Muscle of back (tissue), 11 donors: ENCODE measurements around the gene NKX2-8. TPM values are rescaled to one million over a fixed set of nuclear protein-coding genes. Genes with fewer than 3 reads are reported as not detected.
A peak's percentile ranks its signal among the peaks of the same experiment; 100 is the strongest.
"Not testable (repeated sequence)": the region's sequence is repeated elsewhere in the genome, so short reads cannot be mapped to it uniquely, and the experiment has no call there.

Experiments
- DNase-seq, 3 donors: peaks; one replicate each; pipeline versions ENCODE4 v3.0.0 to v3.0.0-alpha.2; 2013
- polyA plus RNA-seq, 10 donors: library from polyadenylated mRNA; unstranded; fragments of 120-200 nt; gene quantifications; one replicate each; pipeline ENCODE4 v1.2.1, GENCODE V29; 2013; ENCODE audit not compliant: insufficient read length in 10 of 10

Gene NKX2-8
- polyA plus RNA-seq, 10 donors: not detected

DNA sequence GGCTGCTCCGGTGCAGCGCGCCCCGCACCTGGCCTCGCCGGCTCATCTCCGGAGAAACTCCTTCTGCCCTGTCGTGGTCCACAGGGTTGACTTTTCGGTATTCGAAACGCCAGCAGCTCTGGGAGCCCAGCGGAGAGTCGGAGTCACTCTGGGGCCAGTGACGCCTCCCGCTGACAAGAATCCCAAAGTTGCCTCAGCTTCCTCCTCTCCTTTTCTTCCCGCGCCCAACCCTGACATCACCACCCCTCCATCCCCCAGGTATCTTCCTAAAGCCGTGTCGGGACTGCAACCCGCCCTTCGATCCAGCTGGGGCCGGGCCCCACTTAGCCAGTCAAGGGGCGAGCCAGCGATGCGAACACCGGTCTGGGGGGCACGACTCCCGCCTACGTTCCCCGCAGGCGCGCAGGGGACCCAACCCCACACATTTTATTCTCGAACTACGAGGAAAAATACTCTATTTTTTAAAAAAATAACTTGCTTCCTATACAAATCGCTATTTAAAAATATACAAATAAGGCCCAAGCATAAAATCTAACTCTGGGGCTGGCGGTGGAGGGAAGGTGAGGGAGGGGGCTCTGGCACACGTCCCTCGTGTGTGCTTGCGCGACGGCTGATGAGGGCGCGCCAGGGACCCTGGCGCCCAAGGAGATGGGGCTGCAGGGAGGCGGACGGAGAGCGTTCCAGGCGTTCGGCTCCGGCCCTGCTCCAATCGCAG is 2.1 kb downstream of the NKX2-8 start:
- no peak for DNase-seq

DNA sequence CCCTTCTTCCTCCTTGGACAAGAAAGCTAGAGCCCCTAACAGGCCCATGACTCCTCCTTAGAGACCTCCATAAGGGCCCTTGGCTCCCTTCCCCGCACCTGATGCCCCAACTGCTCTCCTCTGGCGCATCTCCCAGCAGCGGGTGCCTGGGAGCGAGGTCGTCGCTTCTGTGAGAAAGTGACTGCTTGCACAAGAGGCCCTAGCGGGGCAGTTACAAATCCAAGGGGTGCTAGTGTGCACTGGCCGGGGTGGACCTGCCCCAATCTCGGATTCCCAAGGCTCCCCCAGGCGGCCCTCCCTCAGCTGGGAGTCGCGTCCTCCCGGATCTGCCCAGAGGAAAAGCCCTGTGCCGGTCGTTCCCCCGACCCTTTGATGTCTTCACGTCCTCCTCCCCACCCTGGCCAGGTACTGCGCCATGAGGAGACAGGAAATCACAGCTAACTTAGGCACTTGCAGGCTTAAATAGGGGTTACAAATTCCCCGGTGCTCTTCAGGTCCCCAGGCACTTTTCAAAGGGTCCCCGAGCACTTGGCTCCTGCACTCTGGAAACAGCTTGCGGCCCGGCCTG is 2.8 kb downstream of the NKX2-8 start:
- DNase-seq: no peak

DNA sequence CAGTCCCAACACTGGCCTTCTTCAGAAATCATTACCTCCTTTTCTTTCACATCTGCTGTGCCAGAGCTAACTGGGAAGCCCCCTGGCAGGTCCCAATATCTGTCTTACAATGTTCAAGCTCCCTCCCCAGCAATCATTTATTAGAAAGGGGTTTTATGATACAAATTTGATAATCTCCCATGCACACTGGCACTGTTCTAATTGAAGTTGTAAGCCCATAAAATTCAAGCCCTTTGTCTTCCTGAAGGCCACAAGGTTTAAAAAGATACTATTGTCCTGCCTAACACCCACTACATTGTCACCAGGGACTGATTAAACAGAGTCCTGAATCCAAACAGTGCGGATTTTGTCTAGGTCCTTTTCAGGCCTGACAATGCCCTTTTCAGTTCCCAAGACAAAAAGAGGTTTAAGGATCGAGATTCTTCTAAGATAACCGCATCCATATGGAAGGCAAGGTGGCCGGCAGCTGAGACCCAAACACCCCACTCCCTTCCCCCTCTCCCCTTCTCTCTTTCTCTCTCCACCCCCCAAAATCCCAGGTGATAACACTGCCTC is 3.3 kb downstream of the NKX2-8 start:
- no peak for DNase-seq

DNA sequence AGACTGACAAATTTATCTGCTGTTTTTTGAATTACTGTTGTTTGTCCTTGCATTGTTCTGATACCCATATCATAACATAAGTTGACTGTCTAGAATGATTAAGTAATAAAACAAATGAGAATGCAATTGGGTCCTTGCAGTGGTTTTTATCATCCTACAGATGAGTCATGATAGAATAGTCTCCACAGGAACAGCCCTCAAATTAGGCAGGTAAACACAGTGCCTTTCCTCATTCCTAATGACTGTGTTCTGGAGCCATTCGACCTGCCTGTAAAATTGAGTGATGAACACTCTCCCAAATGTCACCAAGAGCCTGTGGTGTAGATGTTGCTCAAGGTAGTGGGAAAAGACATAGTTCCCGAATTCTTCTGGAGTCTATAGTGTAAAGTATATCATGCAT is 12.3 kb downstream of the NKX2-8 start:
- no peak for DNase-seq

DNA sequence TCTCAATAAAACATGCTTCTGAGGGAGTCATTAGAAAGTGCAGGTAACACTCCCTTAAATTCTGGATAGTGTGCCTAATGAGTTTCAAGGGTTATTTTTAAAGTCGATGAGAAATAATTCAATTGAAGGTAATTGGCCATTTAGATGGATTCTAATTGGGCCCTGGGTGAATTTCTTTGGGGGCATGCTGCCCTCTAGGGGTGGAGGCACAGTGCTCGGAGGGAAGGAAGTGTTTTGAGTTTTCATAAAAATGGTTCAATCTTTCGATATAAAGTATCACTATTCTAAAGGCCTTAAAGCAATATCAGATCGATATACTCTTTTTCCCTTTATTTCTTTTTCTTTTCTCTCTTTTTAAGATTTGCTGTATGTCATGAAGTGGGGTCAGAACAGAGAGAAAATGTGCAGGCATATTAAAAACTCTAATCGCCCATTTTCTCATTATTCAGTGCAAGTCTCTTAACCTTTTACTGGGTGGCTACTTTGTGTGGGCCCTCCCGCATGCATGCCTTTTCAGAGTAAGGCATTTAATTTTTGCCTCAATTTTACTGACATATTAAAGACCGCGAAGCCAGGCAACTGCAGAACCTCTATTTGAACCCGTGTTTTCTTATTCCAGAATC is 25.5 kb downstream of the NKX2-8 start:
- peak in 1 of 3 donors; percentile 8 for DNase-seq

DNA sequence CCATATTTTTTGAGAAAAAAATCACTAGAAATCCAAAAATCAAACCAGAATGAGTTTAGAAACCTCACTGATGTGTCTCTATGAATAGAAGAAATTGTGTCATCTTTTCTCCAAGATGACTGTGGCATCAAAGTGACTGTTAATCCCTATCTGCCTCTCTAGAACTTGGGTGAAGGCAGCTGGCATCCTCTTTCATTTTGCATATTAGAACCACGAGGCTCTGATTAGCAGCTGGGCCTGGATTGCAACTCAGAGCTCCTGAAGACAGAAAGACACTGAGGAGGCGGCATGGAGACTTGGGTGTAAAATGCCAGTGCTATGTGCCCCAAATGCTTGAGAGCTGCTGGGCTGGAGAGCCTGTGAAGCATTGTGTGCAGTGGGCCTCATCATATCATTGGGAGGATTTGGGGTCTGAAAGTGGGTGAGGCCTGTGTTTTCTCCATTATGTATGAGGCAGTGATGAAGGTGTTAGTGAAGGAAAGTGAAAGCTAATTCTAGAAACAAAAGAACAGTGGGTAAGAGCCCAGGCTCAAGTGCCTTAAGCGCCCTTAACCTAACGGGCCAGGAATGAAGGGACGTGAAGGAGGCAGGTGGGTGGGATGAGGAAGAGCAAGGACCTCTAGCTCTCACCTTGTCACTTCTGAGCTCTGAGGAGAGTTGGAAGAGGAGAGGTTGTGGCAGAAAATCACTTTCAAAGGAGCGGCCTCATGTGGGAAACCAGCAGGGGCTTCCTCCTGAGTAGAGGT is 26.2 kb downstream of the NKX2-8 start:
- DNase-seq: no peak

DNA sequence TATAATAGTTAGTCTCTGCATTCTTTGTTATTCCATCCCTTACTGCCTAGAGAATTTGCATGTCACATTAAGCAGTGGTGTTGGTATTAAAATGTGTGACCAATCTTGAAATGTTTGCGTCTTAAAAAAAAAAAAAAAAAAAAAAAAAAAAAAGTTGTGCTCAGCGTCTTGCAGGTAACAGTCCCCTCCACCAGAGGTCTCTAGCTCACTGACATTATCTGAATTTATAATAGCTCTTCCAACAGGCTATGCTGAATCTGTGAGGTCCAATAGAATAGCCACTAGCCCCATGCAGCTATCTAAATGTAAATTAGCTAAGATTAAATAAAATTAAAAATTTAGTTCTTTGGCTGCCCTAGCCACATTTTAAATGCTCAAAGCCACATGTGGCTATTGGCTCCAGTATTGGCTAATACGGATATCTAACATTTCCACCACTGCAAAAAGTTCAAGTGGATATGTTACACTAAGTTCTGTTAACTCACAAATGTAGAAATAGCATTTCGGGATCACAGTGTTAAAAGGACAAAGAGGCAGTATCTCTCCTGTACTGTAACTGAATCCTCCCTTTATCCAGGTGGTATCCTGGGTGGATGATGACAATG is 28.7 kb downstream of the NKX2-8 start:
- peak; percentile 16 to 60 (median 44) for DNase-seq

DNA sequence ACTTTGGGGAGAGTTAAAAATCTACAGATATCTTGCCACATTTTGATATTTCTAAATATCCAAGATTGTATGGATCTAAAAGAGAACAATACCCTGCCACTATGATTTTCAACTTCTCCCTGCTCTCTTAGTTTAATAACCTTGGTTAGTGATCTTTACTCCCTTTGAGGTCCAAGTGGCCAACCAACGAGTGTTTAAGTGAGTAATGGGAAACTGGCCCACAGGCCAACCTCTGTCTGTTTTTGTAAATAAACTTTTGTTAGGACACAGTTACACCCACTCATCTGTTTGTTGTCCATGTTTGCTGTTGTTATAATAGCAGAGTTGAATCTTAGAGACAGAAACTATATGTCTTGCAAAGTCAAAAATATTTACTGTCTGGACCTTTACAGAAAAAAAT is 31.5 kb downstream of the NKX2-8 start:
- DNase-seq: no peak

DNA sequence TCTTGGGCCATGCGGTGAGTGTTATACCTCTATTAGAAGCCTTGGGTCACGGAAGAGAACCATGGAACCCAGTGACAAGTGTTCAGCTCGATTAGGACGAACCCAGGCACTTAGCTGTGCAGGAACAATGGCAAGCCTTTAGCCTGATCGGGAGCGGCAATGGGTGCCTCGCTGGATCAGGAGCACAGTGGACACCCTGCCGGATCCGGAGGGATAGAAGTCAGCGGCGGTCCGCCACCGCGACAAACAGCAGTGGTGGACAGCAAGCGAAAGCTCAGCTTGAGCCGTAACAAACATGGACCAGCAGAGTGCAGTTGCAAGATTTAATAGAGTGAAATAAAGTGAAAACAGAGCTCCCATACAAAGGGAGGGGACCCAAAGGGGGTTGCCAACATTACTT is 38.1 kb downstream of the NKX2-8 start:
- DNase-seq: not testable (repeated sequence)

DNA sequence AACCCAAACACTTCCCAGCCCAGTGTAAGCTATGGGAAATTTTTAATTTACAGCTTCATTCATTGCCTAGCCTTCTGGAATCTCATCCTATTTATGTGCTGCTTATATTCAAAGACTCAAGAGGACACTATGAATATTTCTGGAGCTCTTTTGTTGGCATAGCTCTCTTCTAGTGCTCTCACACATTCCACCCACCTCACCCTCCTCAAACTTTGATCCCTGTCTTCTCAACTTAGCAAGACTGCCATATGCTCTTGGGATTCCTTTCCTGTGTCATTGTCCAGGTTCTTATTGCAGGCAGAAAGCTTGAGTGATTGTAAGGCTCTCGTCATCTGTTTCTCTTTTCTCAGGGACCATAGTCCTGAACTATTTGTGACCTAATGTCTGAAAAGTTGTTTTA is 44.4 kb downstream of the NKX2-8 start:
- DNase-seq: no peak

Other genes with a start within 250 kb of the NKX2-8 start
- gene NKX2-1, start 62.4 kb downstream of the NKX2-8 start, polyA plus RNA-seq: under 1 TPM in 1 of 10 donors, not detected in 9; 0.09 TPM
- gene PAX9, start 79.2 kb upstream of the NKX2-8 start, polyA plus RNA-seq: 1 to 10 TPM in 7 of 10 donors, under 1 TPM in 3; 0.26 to 6.0 (median 1.9) TPM